Parathyroid adenoma (tissue), 2 donors: ENCODE data around the gene ZNF860.

Experiments used
- H2AFZ ChIP-seq: fragments of 300-600 bp; sonication (generic); one replicate; pipeline ENCODE4 v1.7.0; 2017; ENCODE audit warnings: antibody characterized with exemption, mild to moderate bottlenecking
- H3K27ac ChIP-seq: fragments of 300-600 bp; sonication (generic); one replicate; pipeline ENCODE4 v1.7.0; 2017
- H3K27me3 ChIP-seq: fragments of 300-600 bp; sonication (generic); one replicate; pipeline ENCODE4 v1.7.0; 2017; ENCODE audit warnings: low read length; ENCODE audit not compliant: control insufficient read depth, insufficient read depth
- H3K36me3 ChIP-seq: fragments of 300-600 bp; sonication (generic); one replicate; pipeline ENCODE4 v1.7.0; 2017; ENCODE audit warnings: low read length; ENCODE audit not compliant: control insufficient read depth, insufficient read depth
- H3K4me1 ChIP-seq: fragments of 300-600 bp; sonication (generic); one replicate; pipeline ENCODE4 v1.7.0; 2017; ENCODE audit warnings: control low read depth
- H3K4me2 ChIP-seq: fragments of 300-600 bp; sonication (generic); one replicate; pipeline ENCODE4 v1.7.0; 2017; ENCODE audit warnings: low read length
- H3K4me3 ChIP-seq: fragments of 300-600 bp; sonication (generic); one replicate; pipeline ENCODE4 v1.7.0; 2017; ENCODE audit warnings: low read depth, low read length
- H3K79me2 ChIP-seq: fragments of 300-600 bp; sonication (generic); one replicate; pipeline ENCODE4 v1.7.0; 2017; ENCODE audit warnings: control low read depth
- H3K9ac ChIP-seq: fragments of 300-600 bp; sonication (generic); one replicate; pipeline ENCODE4 v1.7.0; 2017; ENCODE audit warnings: mild to moderate bottlenecking
- H3K9me3 ChIP-seq: fragments of 300-600 bp; sonication (generic); one replicate; pipeline ENCODE4 v1.7.0; 2017; ENCODE audit warnings: low read length; ENCODE audit not compliant: control insufficient read depth
- TF ChIP-seq, protein P1 (sequence below): fragments of 300-600 bp; sonication (generic); IDR thresholded peaks from one replicate; pipeline ENCODE4 v1.7.0; 2017; ENCODE audit warnings: antibody characterized with exemption, mild to moderate bottlenecking
- donor health status: primary hyperparathyroidism.

The ZNF860 gene

DNA sequence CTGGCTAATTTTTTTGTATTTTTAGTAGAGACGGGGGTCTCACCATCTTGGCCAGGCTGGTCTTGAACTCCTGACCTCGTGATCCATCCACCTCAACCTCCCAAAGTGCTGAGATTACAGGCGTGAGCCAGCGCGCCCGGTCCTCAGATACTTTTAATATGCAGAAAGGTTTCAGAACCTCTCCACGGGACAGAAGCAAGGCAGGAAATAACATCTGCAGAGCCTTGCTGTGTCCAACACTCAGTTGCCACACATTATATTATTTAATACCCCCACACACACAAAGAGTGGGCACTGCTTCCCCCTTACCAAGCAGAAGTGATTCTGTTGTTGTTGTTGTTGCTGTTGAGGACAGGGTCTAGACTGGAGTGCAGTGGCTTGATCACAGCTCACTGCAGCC is 28.5 kb upstream of the ZNF860 start:
- Histone ChIP-seq H3K27me3 (no peaks in the 10 kb centered on the region), H3K79me2 (no peaks in the 10 kb centered on the region), H3K4me3 (no peak overlapping the region), H3K36me3 (no peaks in the 10 kb centered on the region), H3K9ac (no peak overlapping the region), H3K27ac (no peak overlapping the region), H3K9me3 (no peaks in the 10 kb centered on the region), H2AFZ (no peak overlapping the region), H3K4me2 (no peak overlapping the region), H3K4me1 (no peaks in the 10 kb centered on the region)
- TF ChIP-seq, protein P1, sequence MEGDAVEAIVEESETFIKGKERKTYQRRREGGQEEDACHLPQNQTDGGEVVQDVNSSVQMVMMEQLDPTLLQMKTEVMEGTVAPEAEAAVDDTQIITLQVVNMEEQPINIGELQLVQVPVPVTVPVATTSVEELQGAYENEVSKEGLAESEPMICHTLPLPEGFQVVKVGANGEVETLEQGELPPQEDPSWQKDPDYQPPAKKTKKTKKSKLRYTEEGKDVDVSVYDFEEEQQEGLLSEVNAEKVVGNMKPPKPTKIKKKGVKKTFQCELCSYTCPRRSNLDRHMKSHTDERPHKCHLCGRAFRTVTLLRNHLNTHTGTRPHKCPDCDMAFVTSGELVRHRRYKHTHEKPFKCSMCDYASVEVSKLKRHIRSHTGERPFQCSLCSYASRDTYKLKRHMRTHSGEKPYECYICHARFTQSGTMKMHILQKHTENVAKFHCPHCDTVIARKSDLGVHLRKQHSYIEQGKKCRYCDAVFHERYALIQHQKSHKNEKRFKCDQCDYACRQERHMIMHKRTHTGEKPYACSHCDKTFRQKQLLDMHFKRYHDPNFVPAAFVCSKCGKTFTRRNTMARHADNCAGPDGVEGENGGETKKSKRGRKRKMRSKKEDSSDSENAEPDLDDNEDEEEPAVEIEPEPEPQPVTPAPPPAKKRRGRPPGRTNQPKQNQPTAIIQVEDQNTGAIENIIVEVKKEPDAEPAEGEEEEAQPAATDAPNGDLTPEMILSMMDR: no peak

DNA sequence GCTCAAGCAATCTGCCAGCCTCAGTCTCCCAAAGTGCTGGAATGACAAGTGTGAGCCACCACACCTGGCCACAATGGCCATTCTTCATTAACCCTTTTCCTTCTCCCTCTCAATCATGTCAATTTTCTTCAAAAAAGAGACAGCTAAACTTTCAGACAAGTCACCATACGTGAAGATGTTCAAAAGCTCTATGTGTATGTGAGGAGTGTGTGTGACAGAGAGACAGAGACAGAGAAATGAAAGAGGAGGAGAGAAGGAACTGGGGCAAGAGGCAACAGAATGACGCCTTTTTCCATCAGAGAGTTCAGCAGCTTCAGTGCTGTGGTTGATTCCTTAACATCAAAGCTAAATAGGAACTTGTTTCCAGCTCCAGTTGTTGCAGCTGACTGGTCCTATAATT is 27.9 kb upstream of the ZNF860 start:
- no peak overlapping the region for H2AFZ ChIP-seq
- H3K27ac ChIP-seq: no peak overlapping the region
- no peak overlapping the region for H3K4me2 ChIP-seq
- H3K9ac ChIP-seq: no peak overlapping the region
- no peak overlapping the region for H3K4me3 ChIP-seq
- H3K9me3 ChIP-seq: no peaks in the 10 kb centered on the region
- no peaks in the 10 kb centered on the region for H3K4me1 ChIP-seq
- TF ChIP-seq, protein P1: no peak
- no peaks in the 10 kb centered on the region for H3K36me3 ChIP-seq
- H3K79me2 ChIP-seq: no peaks in the 10 kb centered on the region
- H3K27me3 ChIP-seq: no peaks in the 10 kb centered on the region

DNA sequence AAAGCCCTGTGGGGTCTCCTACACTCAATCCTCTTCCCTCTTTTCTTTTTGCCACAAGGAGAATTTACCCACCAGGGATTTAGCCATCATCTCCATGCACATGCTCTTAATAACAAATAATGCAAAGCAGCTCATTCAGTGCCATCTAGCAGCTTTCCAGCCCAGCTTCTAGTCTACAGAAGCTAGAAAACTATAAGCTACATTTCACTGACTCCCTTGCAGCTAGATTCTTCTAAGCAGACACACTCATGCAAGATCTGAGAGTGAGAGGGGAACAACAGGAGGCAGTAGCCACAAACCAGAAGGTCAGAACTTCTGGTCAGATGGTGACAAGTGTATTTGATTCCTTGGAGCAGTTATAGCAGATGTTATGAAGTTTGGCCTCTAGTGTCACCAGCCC is 26.0 kb upstream of the ZNF860 start:
- H3K27ac ChIP-seq: no peak overlapping the region
- no peaks in the 10 kb centered on the region for H3K27me3 ChIP-seq
- no peaks in the 10 kb centered on the region for H3K36me3 ChIP-seq
- H2AFZ ChIP-seq: no peak overlapping the region
- TF ChIP-seq, protein P1: no peak
- H3K4me2 ChIP-seq: no peak overlapping the region
- no peaks in the 10 kb centered on the region for H3K79me2 ChIP-seq
- no peaks in the 10 kb centered on the region for H3K4me1 ChIP-seq
- no peaks in the 10 kb centered on the region for H3K9me3 ChIP-seq
- H3K9ac ChIP-seq: no peak overlapping the region
- H3K4me3 ChIP-seq: no peak overlapping the region

DNA sequence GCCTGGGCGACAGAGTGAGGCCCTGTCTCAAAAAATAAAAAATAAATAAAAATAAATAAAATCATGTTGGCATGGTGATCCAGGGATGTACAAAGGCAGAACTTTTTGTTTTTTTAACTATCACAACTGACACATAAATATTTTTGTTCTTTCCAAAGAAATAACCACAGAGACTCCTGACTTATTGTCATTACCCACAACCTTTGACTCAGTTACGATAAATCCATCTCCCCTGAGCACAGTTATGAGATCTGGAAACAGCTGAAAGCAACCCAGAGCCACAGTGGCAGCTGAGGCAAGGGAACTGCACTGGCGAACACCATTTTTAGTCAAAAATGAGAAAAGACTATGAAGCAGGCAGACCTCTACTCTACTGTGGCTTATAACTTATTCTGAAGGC is 24.4 kb upstream of the ZNF860 start:
- H2AFZ ChIP-seq: no peak overlapping the region
- no peaks in the 10 kb centered on the region for H3K36me3 ChIP-seq
- no peaks in the 10 kb centered on the region for H3K4me1 ChIP-seq
- H3K9me3 ChIP-seq: no peaks in the 10 kb centered on the region
- no peak overlapping the region for H3K9ac ChIP-seq
- H3K27me3 ChIP-seq: no peaks in the 10 kb centered on the region
- H3K79me2 ChIP-seq: no peaks in the 10 kb centered on the region
- TF ChIP-seq, protein P1: no peak
- H3K4me2 ChIP-seq: no peak overlapping the region
- H3K27ac ChIP-seq: no peak overlapping the region
- H3K4me3 ChIP-seq: no peak overlapping the region

DNA sequence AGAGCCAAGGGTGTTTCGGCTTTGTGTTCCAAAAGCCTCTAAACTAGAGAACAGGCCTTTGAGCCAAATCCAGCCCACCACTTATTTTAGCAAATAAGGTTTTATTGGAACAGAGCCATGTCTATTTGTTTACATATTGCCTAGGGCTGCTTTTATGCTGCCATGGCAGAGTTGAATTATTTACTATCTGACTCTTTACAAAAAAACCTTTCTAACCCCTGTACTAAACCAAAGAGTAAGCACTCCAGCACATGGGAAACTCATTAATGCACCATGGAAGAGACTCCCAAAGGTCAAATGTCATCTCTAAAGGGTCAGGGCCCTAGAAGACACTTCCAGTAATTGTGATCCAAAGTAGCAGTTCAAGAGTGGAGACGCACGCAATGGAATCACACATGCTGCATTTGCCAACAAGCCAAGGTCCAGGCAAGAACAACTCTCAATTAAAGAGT is 22.8 kb upstream of the ZNF860 start:
- no peaks in the 10 kb centered on the region for H3K9me3 ChIP-seq
- no peak overlapping the region for H3K4me2 ChIP-seq
- no peaks in the 10 kb centered on the region for H3K36me3 ChIP-seq
- no peaks in the 10 kb centered on the region for H3K79me2 ChIP-seq
- H3K9ac ChIP-seq: no peak overlapping the region
- H3K27ac ChIP-seq: no peak overlapping the region
- no peak overlapping the region for H2AFZ ChIP-seq
- TF ChIP-seq, protein P1: no peak
- no peaks in the 10 kb centered on the region for H3K4me1 ChIP-seq
- H3K4me3 ChIP-seq: no peak overlapping the region
- no peaks in the 10 kb centered on the region for H3K27me3 ChIP-seq
